HFF-Myc (cell line): ENCODE data around the gene MRPS21.
A peak's percentile ranks its signal among the peaks of the same experiment; 100 is the strongest.

Experiments
- DNase-seq: peaks from one replicate; pipeline ENCODE4 v3.0.0-alpha.2; 2011; ENCODE audit warnings: low read depth; ENCODE audit errors: extremely low read depth
- H3K4me3 ChIP-seq: replicated peaks from 2 replicates; pipeline ENCODE4 v1.5.1; 2011; ENCODE audit warnings: low read depth, mild to moderate bottlenecking, control low read depth, low read length
- TF ChIP-seq, protein P1 (sequence below): IDR thresholded peaks from 2 replicates; pipeline ENCODE4 v1.5.1; 2012; ENCODE audit warnings: mild to moderate bottlenecking, low read depth, low read length, control low read depth; ENCODE audit errors: missing control alignments

MRPS21 gene

DNA sequence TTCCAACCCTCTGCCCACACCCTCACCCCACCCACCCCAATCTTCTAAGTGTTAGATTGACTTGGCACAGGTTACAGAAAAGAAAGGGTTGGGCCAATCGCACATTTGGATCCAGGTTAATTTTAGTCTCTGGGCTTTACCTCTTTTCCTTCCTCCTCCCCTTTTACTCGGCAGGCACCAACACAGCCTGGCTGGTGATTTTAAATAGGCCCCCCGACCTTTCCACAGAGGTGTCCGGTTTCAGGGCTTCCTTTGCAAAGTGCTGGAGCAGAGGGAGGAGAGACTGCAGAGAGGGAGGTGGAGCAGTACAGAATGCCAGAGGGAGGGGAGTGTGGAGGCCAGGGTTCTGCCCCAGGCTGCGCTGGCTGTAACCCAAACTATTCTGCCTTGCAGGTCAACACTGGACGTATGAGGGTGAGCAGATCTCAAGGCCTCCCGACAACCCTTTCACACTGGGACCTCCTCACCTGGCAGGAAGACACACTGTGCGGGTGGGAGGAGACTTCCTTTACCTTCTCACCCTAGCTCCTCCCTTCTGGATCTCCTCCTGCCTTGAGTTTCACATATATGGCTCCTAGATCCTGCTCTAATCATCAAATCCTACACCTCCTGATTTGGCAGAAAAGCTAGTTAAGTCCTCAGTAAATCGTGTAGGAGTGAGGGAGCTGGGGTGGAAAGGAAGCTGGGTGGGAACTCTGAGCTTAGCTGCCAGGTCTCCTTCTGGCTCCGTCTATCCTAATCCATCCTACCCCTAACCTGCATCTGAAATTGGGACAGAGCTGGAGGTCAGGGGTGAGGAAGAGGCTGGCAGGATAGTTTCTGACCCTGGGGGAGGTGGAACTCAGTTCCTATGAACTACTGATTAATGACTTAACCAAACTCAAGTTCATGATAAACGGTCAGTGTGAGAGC, 33.6 kb upstream of the MRPS21 start:
- DNase-seq: no peak
- TF ChIP-seq, protein P1, sequence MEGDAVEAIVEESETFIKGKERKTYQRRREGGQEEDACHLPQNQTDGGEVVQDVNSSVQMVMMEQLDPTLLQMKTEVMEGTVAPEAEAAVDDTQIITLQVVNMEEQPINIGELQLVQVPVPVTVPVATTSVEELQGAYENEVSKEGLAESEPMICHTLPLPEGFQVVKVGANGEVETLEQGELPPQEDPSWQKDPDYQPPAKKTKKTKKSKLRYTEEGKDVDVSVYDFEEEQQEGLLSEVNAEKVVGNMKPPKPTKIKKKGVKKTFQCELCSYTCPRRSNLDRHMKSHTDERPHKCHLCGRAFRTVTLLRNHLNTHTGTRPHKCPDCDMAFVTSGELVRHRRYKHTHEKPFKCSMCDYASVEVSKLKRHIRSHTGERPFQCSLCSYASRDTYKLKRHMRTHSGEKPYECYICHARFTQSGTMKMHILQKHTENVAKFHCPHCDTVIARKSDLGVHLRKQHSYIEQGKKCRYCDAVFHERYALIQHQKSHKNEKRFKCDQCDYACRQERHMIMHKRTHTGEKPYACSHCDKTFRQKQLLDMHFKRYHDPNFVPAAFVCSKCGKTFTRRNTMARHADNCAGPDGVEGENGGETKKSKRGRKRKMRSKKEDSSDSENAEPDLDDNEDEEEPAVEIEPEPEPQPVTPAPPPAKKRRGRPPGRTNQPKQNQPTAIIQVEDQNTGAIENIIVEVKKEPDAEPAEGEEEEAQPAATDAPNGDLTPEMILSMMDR: no peak
- H3K4me3 ChIP-seq: no peak overlapping the region

DNA sequence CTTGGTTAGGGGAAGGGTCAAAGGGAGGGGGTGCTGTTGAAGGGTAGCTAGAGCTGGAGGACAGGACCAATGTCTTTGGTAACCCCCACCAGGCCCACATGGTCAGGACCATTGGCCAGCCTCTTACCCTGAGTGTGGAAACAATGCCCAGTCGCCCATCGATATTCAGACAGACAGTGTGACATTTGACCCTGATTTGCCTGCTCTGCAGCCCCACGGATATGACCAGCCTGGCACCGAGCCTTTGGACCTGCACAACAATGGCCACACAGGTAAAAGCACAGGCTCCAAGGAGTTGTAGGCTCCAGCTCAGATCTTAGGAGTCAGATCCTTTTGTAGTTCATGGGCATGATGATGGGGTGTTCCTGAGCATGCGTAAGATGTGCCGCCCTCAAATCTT, 32.3 kb upstream of the MRPS21 start:
- no peak overlapping the region for H3K4me3 ChIP-seq

GRCh38 chr1:150262388-150263320, 31.0 kb upstream of the MRPS21 start:
- no peak for DNase-seq
- H3K4me3 ChIP-seq: no peak overlapping the region
- TF ChIP-seq, protein P1: no peak

More for the DNA sequence above, 32.3 kb upstream of the MRPS21 start:
- TF ChIP-seq, protein P1: no peak
- DNase-seq: no peak

DNA sequence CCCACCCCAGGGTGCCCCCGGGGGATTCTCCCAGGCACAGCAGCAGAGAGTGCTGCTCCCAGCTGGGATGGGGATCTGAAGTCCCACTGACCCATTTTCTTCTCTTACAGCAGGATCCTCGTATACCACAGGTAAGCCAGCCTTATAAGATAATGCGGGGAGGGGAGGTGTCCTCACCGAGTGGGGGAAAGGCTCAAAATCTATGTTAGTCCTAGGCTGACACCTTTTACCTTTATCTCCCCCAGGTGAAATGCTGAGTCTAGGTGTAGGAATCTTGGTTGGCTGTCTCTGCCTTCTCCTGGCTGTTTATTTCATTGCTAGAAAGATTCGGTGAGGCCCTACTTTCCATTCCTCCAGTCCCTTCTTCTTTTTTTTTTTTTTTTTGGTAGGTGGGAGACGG, 30.1 kb upstream of the MRPS21 start:
- no peak overlapping the region for H3K4me3 ChIP-seq
- TF ChIP-seq, protein P1: no peak
- no peak for DNase-seq

GRCh38 chr1:150267896-150268295, 25.8 kb upstream of the MRPS21 start:
- TF ChIP-seq, protein P1: no peak
- no peak for DNase-seq
- peak overlapping the region; percentile 99 for H3K4me3 ChIP-seq

- TF ChIP-seq, protein P1: no peak
- no peak for DNase-seq
- H3K4me3 ChIP-seq: peak overlapping the region; percentile 99
Measured at GRCh38 chr1:150268340-150268704, 25.3 kb upstream of the MRPS21 start.
